Sigmoid colon (tissue), 7 donors: ENCODE data around the gene SERPINC1. TPM values are rescaled to one million over a fixed set of nuclear protein-coding genes. Genes with fewer than 3 reads are reported as not detected.
A peak's percentile ranks its signal among the peaks of the same experiment; 100 is the strongest.

ENCODE experiments used
- DNase-seq: peaks from one replicate; pipeline ENCODE4 v3.0.0-alpha.2; 2019
- H3K27ac ChIP-seq, 4 donors: fragments of 200-600 bp; sonication (generic); one replicate each; pipeline ENCODE4 v1.5.1; 2016 to 2019; ENCODE audit warnings: mild to moderate bottlenecking in 1 of 4
- H3K27me3 ChIP-seq, 3 donors: fragments of 200-600 bp; sonication (generic); one replicate each; pipeline ENCODE4 v1.5.1; 2019; ENCODE audit warnings: mild to moderate bottlenecking in 1 of 3
- H3K36me3 ChIP-seq, 4 donors: fragments of 200-600 bp; sonication (generic); one replicate each; pipeline ENCODE4 v1.5.1; 2016 to 2019
- H3K4me1 ChIP-seq, 4 donors: fragments of 200-600 bp; sonication (generic); one replicate each; pipeline ENCODE4 v1.5.1; 2017 to 2019
- H3K4me3 ChIP-seq, 4 donors: fragments of 200-600 bp; sonication (generic); one replicate each; pipeline ENCODE4 v1.5.1; 2017 to 2019; ENCODE audit warnings: mild to moderate bottlenecking in 2 of 4, moderate library complexity in 1 of 4
- H3K9me3 ChIP-seq, 4 donors: fragments of 200-600 bp in 3 of 4; sonication (generic) in 3 of 4; one replicate each; pipeline versions ENCODE4 v1.5.1 to v1.6.1; 2013 to 2019
- CTCF ChIP-seq, 4 experiments: fragments of 450-650 bp in 3 of 4; fragments of 200-600 bp in 1 of 4; IDR thresholded peaks; one replicate each; pipeline ENCODE4 v1.5.1; 2016 to 2019; ENCODE audit warnings: antibody characterized with exemption in 4 of 4, mild to moderate bottlenecking in 3 of 4, moderate library complexity in 2 of 4
- EP300 ChIP-seq, 4 donors: sonication (generic); formaldehyde crosslinking; IDR thresholded peaks; one replicate each; pipeline ENCODE4 v1.6.1; 2017; ENCODE audit warnings: antibody characterized with exemption in 4 of 4
- POLR2A ChIP-seq, 2 donors: fragments of 450-650 bp; IDR thresholded peaks; one replicate each; pipeline ENCODE4 v1.6.1; 2016; ENCODE audit warnings: antibody characterized with exemption in 2 of 2, mild to moderate bottlenecking in 2 of 2, moderate library complexity in 2 of 2
- POLR2AphosphoS5 ChIP-seq, 4 donors: sonication (generic); formaldehyde crosslinking; IDR thresholded peaks; one replicate each; pipeline ENCODE4 v1.6.1; 2017; ENCODE audit warnings: antibody characterized with exemption in 4 of 4
- WGBS, 2 donors: extraction: QIAGEN DNeasy Blood & Tissue Kit; methylation state at CpG; one replicate each; pipeline ENCODE4 v1.1.7; 2013; 5-methylcytosine and 5-hydroxymethylcytosine counted together
- intact Hi-C: fragments of 100-400 bp; cut with DNase I; formaldehyde crosslinking; loops from one replicate; pipeline ENCODE4 v1.15.1; 2023
- polyA plus RNA-seq, 3 donors: library from polyadenylated mRNA; stranded (reverse); fragments of 200-250 nt; gene quantifications; one replicate each; pipeline ENCODE4 v1.2.3, GENCODE V29; 2013
- total RNA-seq, 4 donors: library from RNA; depleted of rRNA; stranded (reverse); fragments of >200 nt; gene quantifications; one replicate each; pipeline ENCODE4 v1.1.0, GENCODE V29; 2016
- donor health status: healthy with polysubstance abuse.
- donor health status: Bipolar disorder and iron deficiency.
- donor health status: healthy.

The SERPINC1 gene
- total and polyA plus RNA-seq, 7 donors, result 0.10 TPM; not detected in 6

GRCh38 chr1:173866413-173867115, 50.6 kb downstream of the SERPINC1 start:
- H3K9me3 ChIP-seq, result no peaks in the 10 kb centered on the region
- TF ChIP-seq POLR2A (IDR thresholded peaks at IDR 0.05), result no peak
- TF ChIP-seq CTCF (IDR thresholded peaks at IDR 0.05), result no peak
- TF ChIP-seq POLR2AphosphoS5 (IDR thresholded peaks at IDR 0.05), result no peak
- no peak for TF ChIP-seq EP300 (IDR thresholded peaks at IDR 0.05)
- H3K27ac ChIP-seq, result peak overlapping the region; percentile 95 to 99 (median 98)
- peaks cover 0 to 63% (median 27%) of the 10 kb centered on the region in 4 donors for H3K36me3 ChIP-seq
- no peaks in the 10 kb centered on the region for H3K27me3 ChIP-seq
- DNase-seq, result no peak
- H3K4me3 ChIP-seq, result peak overlapping the region in 3 of 4 donors; percentile 92 to 100 (median 96)
- 2 to 17% methylated on average over 2 of the region's 2 CpGs for WGBS, 2 donors
- intact Hi-C loops, result loop anchor here (5.0 to 10.0 kb wide), 4 partner anchors 291 to 1131 kb away; partner anchors contain the start of genes CACYBP, PRDX6 and RABGAP1L
- peaks cover 0 to 39% (median 24%) of the 10 kb centered on the region in 4 donors for H3K4me1 ChIP-seq

GRCh38 chr1:173865468-173866164, 51.5 kb downstream of the SERPINC1 start:
- peak overlapping the region in 1 of 4 donors; percentile 100 for H3K4me3 ChIP-seq
- peaks cover 0 to 60% (median 27%) of the 10 kb centered on the region in 4 donors for H3K36me3 ChIP-seq
- H3K27me3 ChIP-seq, result no peaks in the 10 kb centered on the region
- H3K9me3 ChIP-seq, result no peaks in the 10 kb centered on the region
- H3K4me1 ChIP-seq, result peaks cover 0 to 34% (median 24%) of the 10 kb centered on the region in 4 donors
- no peak for DNase-seq
- TF ChIP-seq CTCF (IDR thresholded peaks at IDR 0.05), result no peak
- no peak for TF ChIP-seq EP300 (IDR thresholded peaks at IDR 0.05)
- no peak for TF ChIP-seq POLR2A (IDR thresholded peaks at IDR 0.05)
- no peak for TF ChIP-seq POLR2AphosphoS5 (IDR thresholded peaks at IDR 0.05)
- intact Hi-C loops, result loop anchor here (5.0 to 10.0 kb wide), 4 partner anchors 292 to 1132 kb away; partner anchors contain the start of genes CACYBP, PRDX6 and RABGAP1L
- WGBS, 2 donors, result 7 to 37% methylated on average over 4 of the region's 4 CpGs
- no peak overlapping the region for H3K27ac ChIP-seq

- peaks cover 0 to 72% (median 27%) of the 10 kb centered on the region in 4 donors for H3K36me3 ChIP-seq
- TF ChIP-seq EP300 (IDR thresholded peaks at IDR 0.05), result no peak
- no peak for TF ChIP-seq POLR2AphosphoS5 (IDR thresholded peaks at IDR 0.05)
- no peak for TF ChIP-seq CTCF (IDR thresholded peaks at IDR 0.05)
- no peak for TF ChIP-seq POLR2A (IDR thresholded peaks at IDR 0.05)
- intact Hi-C loops, result loop anchor here (10.0 kb wide), 1 partner anchor 390 kb away; the partner anchor contains the start of gene PRDX6
- no peak overlapping the region for H3K4me3 ChIP-seq
- H3K27me3 ChIP-seq, result no peaks in the 10 kb centered on the region
- peaks cover 0 to 30% (median 23%) of the 10 kb centered on the region in 4 donors for H3K4me1 ChIP-seq
- H3K9me3 ChIP-seq, result no peaks in the 10 kb centered on the region
- H3K27ac ChIP-seq, result no peak overlapping the region
- DNase-seq, result no peak
- WGBS, 2 donors, result 79 to 81% methylated on average over 5 of the region's 5 CpGs
Observed at GRCh38 chr1:173864179-173864867, 52.8 kb downstream of the SERPINC1 start.

GRCh38 chr1:173863224-173864161, 53.6 kb downstream of the SERPINC1 start:
- Histone ChIP-seq H3K27me3 (no peaks in the 10 kb centered on the region), H3K36me3 (peaks cover 8 to 80% (median 31%) of the 10 kb centered on the region in 4 donors), H3K9me3 (no peaks in the 10 kb centered on the region), H3K27ac (no peak overlapping the region), H3K4me1 (peaks cover 0 to 23% (median 19%) of the 10 kb centered on the region in 4 donors), H3K4me3 (no peak overlapping the region)
- no peak for DNase-seq
- intact Hi-C loops, result loop anchor here (10.0 kb wide), 1 partner anchor 389 kb away; the partner anchor contains the start of gene PRDX6
- TF ChIP-seq CTCF (IDR thresholded peaks at IDR 0.05) (no peak), EP300 (IDR thresholded peaks at IDR 0.05) (no peak), POLR2A (IDR thresholded peaks at IDR 0.05) (no peak), POLR2AphosphoS5 (IDR thresholded peaks at IDR 0.05) (no peak)
